NCI-H1092 treated with DMSO at 0.1 percent for 48 hours (cell line): Measurements from ENCODE around the gene ZNF350.
A peak's percentile ranks its signal among the peaks of the same experiment; 100 is the strongest.
"Not testable (repeated sequence)": the region's sequence is repeated elsewhere in the genome, so short reads cannot be mapped to it uniquely, and the experiment has no call there.

Source experiments
- DNase-seq: peaks from one replicate; lab custom pipeline; 2025; lab: John Stamatoyannopoulos, UW

Gene ZNF350

DNA sequence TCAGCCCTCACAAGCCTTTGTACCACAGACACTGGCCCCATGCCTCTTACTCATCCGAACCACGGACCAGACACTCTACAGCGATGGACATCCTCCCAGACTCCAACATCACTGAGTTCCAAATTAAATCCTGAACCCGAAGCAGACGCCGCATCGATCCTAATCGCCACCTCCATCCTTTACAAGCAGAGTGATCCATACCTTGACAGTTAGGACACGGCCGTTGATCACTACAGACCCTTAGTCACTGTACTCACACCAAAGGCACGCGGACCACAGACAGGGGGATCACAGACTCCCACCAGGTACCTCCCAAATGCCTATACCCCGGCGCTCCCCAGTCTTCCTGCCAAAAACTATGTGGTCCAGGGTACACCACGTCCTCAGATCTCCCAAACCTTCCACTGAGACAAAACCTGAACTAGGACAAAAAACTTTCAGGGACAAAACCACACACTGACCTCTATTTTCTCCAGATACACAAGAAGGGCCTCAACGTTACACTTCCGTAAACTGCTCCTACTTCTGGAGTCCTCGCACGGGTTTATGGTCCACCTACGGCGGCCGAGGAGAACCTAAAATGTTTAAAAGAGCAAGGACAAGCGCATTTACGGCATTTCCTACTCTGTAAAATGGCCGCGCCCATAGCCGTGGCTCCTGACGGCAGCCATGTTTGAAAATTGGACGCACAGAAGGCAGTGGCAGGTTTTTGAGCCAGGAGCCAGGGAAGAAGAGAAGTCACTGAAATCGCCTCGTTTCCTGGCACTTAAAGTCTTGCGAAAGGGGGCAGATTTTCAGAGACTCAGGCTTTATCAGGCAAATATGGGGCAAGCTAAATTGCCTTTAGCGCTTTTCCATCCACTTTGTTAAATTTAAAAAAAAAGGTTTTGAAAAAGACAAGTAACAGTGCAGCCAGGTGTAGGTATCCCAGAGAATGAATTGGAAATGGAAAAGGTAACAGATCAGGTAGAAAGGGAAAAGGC lies at the start of gene ZNF350:
TSS of gene ZNF350 (minus strand) at position 532 of the 983 bp plus-strand sequence. CDS start 12,480 bp downstream, outside the sequence.
- no peak for DNase-seq

GRCh38 chr19:52034051-52034728 lies 47.5 kb upstream of the ZNF350 start:
- DNase-seq, result no peak

DNA sequence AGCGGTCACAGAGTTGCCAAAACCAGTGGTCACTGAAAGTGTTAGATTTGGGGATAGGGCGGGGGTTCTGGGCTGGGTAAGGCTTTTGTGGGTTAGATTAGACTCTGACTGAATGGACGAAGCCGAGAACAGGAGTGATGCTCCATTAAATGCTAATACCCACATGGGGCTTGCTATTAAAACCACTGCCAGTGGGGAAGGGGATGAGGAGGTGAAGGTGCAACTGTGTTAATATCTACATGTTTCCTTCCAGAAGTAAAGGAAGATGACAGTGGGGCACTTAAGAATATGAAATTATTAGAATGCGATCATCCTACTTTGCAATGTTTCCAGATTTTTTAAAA lies 42.1 kb upstream of the ZNF350 start:
- no peak for DNase-seq

DNA sequence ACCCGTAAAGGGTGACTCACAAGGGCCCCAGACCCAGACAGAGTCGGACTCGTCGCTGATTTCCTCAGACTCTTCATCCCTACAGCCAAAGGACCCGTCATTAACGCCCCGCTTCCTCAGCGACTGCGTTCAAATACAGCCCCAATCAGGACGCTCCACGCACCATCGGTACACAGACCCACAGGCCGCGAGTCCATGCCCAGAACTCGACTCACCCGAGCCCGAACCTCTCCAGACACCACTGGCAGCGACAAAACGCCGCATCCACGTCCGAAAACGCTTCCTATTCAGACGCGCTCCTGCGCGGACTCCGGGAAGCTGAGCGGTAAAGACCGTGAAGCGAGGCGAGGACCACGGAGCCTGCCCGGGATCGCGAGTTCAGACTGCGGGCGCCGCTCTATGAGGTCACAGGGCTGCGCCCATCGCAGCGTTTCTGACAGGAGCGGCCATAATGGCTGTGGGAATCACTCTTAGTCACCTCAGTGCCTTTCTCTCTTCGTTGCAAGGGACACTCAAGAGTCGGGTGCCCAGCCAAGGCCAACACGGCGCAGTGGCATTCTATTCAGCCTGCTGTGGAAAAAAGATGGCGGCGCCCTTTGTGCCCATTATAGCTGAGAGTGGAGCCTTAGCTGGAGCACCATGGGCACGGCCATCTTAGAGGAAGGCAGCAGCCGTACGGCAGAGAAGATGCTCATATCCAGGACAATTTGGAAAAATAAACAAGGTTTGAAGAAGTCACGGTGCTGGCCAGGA lies 41.6 kb upstream of the ZNF350 start, which contains the start of gene ZNF614:
TSS of gene ZNF614 (minus strand) at position 353 of the 753 bp plus-strand sequence. CDS start 2,634 bp downstream, outside the sequence.
- peak; percentile 84 for DNase-seq

DNA sequence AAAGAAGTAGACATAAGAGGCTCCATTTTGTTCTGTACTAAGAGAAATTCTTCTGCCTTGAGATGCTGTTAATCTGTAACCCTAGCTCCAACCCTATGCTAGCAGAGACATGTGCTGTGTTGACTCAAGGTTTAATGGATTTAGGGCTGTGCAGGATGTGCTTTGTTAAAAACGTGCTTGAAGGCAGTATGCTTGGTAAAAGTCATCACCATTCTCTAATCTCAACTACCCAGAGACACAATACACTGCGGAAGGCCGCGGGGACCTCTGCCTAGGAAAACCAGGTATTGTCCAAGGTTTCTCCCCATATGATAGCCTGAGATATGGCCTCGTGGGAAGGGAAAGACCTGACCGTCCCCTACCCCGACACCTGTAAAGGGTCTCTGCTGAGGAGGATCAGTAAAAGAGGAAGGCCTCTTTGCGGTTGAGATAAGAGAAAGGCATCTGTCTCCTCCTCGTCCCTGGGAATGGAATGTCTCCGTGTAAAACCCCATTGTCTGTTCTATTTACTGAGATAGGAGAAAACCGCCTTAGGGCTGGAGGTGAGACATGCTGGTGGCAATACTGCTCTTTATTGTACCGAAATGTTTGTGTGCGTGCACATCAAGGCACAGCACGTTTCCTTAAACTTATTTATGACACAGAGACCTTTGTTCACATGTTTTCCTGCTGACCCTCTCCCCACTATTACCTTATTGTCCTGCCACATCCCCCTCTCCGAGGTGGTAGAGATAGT lies 39.8 kb upstream of the ZNF350 start:
- DNase-seq, result not testable (repeated sequence)

DNA sequence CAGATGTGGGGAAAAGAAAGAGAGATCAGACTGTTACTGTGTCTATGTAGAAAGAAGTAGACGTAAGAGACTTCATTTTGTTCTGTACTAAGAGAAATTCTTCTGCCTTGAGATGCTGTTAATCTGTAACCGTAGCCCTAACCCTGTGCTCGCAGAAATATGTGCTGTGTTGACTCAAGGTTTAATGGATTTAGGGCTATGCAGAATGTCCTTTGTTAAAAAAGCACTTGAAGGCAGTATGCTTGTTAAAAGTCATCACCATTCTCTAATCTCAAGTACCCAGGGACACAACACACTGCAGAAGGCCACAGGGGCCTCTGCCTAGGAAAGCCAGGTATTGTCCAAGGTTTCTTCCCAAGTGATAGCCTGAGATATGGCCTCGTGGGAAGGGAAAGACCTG lies 37.8 kb upstream of the ZNF350 start:
- DNase-seq, result not testable (repeated sequence)

DNA sequence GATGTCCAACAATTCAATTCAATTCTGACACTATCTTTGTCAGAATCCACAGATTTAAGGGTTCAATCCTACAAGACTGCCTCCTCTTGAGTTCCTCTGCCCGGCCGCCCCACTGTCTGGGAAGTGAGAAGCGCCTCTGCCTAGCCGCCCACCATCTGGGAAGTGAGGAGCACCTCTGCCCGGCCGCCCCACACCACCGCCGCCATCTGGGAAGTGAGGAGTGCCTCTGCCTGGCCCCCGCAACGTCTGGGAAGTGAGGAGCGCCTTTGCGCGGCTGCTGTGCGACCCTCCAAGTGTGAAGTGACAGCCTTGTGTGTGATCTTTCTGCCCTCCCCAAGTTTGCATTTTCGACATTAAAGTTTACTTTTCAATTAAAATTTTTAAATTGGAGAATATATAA lies 35.6 kb upstream of the ZNF350 start:
- no peak for DNase-seq

DNA sequence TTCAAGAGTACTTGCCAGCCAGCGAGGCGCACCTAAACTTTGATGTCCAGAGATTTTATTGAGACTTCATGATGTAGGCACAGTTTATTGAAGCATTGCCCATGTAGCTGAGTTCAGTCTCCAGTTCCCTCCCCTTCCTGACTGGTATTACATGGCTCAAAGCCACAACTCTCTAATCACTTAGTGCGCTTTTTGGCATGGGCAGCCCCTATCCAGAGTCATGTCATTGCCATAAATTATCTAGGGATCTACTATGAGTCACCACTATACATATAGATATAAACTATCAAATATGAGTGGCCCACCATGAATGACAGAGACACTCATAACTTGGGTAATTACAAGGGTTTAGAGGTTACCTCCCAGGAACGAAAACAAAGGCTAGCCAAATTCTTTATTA lies 33.9 kb upstream of the ZNF350 start:
- DNase-seq, result no peak

GRCh38 chr19:52010674-52011073 lies 24.0 kb upstream of the ZNF350 start:
- no peak for DNase-seq

- peak; percentile 77 for DNase-seq
Measured at GRCh38 chr19:52007806-52008557, 21.3 kb upstream of the ZNF350 start, which contains the start of gene ZNF615. TSS of gene ZNF615 (minus strand) at chr19:52008211. CDS start at chr19:52003711, 4,500 bp downstream.

DNA sequence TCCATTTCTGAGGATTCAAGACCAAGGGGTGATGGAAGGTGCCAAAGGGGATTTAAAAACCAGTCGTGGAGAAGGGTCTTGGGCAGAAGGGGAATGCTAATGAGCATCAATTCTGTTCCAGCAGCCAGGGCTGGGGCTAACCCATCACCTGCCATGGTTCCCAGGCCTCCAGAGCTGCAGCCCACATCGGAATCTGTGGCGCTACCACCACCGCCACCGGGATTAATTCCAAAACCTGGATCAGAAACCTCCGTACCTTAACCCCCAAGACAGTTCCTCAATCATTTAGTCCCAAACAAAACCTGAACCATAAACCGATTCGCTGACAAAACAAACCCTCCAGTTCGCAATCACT lies 20.8 kb upstream of the ZNF350 start:
- no peak for DNase-seq

GRCh38 chr19:51994048-51994644 lies 7.5 kb upstream of the ZNF350 start:
- DNase-seq, result no peak

- no peak for DNase-seq
Measured at GRCh38 chr19:51993422-51993821, 6.8 kb upstream of the ZNF350 start.

DNA sequence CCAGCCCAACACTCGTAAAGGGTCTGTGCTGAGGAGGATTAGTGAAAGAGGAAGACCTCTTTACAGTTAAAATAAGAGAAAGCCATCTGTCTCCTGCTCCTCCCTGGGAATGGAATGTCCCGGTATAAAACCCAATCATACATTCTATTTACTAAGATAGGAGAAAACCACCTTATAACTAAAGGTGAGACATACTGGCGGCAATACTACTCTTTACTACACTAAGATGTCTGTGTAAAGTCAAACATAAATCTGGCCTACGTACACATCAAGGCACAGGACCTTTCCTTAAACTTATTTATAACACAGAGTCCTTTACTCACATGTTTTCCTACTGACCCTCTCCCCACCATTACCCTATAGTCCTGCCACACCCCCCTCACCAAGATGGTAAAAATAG lies 3.3 kb downstream of the ZNF350 start:
- DNase-seq, result no peak

DNA sequence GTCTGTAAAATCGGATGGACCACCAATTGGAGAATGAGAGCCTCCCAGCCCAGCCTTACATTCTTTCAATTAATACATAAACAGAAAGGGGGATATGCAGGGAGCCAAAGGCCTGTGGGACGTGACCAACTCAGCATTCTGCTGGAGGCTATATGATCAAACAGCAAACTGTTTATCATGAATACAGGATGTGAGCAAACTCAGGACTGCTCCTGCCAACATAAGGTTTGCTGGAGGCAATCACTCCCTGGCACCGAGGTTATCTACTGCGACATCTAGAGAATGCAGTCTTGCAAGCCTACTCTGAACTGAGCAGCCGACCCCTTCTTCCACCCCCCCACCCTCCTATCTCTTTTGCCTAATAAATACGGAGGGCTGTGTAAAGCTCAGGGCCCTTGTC lies 5.7 kb downstream of the ZNF350 start:
- DNase-seq, result not testable (repeated sequence)

- DNase-seq, result no peak
Measured at GRCh38 chr19:51980116-51980736, 6.4 kb downstream of the ZNF350 start.

DNA sequence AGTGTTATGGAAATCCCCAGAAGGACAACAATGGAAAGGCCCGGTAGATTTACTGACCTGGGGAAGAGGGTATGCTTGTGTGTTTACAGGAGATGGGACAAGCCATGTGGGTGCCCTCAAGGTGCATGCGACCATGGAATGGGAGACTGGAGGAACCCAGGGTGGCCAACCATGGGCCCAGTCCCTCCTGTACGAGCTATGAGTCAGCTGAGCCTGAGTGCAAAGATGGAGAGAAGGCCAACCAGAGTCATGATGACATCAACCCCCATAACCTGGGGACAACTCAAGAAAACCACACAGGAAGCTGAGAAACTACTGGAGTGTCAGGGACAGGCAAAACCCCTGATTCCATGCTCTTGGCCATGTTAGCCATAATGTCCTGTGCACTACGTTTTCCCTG lies 7.8 kb downstream of the ZNF350 start:
- no peak for DNase-seq

- DNase-seq, result no peak
Measured at GRCh38 chr19:51977346-51977745, 9.3 kb downstream of the ZNF350 start.

GRCh38 chr19:51976852-51977251 lies 9.8 kb downstream of the ZNF350 start:
- DNase-seq, result no peak

- DNase-seq, result not testable (repeated sequence)
Measured at GRCh38 chr19:51975787-51976186, 10.9 kb downstream of the ZNF350 start.
